Neural cell (in vitro differentiated cells): ENCODE data around the gene NR5A2. TPM values are rescaled to one million over a fixed set of nuclear protein-coding genes. Genes with fewer than 3 reads are reported as not detected.

Experiments
- H2AFZ ChIP-seq: fragments of 200-600, 300-800 bp; sonication (generic), shearing (Covaris generic); 2 replicates; pipeline ENCODE4 v1.6.0; 2014; ENCODE audit warnings: low read depth, mild to moderate bottlenecking, antibody characterized with exemption, low read length, moderate library complexity
- H3F3A ChIP-seq: fragments of 200-600 bp; shearing (Covaris generic); 2 replicates; pipeline ENCODE4 v1.6.1; 2016; ENCODE audit warnings: mild to moderate bottlenecking, moderate library complexity, mixed read lengths, antibody characterized with exemption, low read length; ENCODE audit not compliant: insufficient read depth, poor library complexity, severe bottlenecking
- H3K27ac ChIP-seq: fragments of 200-600, 300-800 bp; sonication (generic), shearing (Covaris generic); 2 replicates; pipeline ENCODE4 v1.5.1; 2014; ENCODE audit warnings: mild to moderate bottlenecking, low read length, moderate library complexity
- H3K27me3 ChIP-seq: fragments of 300-800, 200-600 bp; sonication (generic), shearing (Covaris generic); 2 replicates; pipeline ENCODE4 v1.6.0; 2014; ENCODE audit warnings: mild to moderate bottlenecking, low read depth, low read length, moderate library complexity; ENCODE audit not compliant: insufficient read depth
- H3K36me3 ChIP-seq: fragments of 300-800, 200-600 bp; sonication (generic), shearing (Covaris generic); 2 replicates; pipeline ENCODE4 v1.5.1; 2014; ENCODE audit warnings: mild to moderate bottlenecking, antibody characterized with exemption, low read length, moderate library complexity; ENCODE audit not compliant: insufficient read depth
- H3K4me2 ChIP-seq: fragments of 300-800, 200-600 bp; sonication (generic), shearing (Covaris generic); 2 replicates; pipeline ENCODE4 v1.6.0; 2014; ENCODE audit warnings: mild to moderate bottlenecking, low read length
- H3K4me3 ChIP-seq: fragments of 300-800, 200-600 bp; sonication (generic), shearing (Covaris generic); 2 replicates; pipeline ENCODE4 v1.5.1; 2014; ENCODE audit warnings: mild to moderate bottlenecking, low read length, moderate library complexity
- H3K79me2 ChIP-seq: fragments of 200-600 bp; shearing (Covaris generic); replicated peaks from 2 replicates; pipeline ENCODE4 v1.6.0; 2014; ENCODE audit warnings: mild to moderate bottlenecking, low read length, moderate library complexity; ENCODE audit not compliant: insufficient read depth
- H3K9ac ChIP-seq: fragments of 300-800, 200-600 bp; sonication (generic), shearing (Covaris generic); 2 replicates; pipeline ENCODE4 v1.6.1; 2016; ENCODE audit warnings: mild to moderate bottlenecking, low read length, mixed read lengths
- H3K9me2 ChIP-seq: fragments of 200-600 bp; shearing (Covaris generic); 2 replicates; pipeline ENCODE4 v1.6.1; 2016; ENCODE audit warnings: mild to moderate bottlenecking, low read length, mixed read lengths; ENCODE audit not compliant: insufficient read depth
- H3K9me3 ChIP-seq: fragments of 200-600, 300-800 bp; sonication (generic), shearing (Covaris generic); 2 replicates; pipeline ENCODE4 v1.6.1; 2016; ENCODE audit warnings: mild to moderate bottlenecking, mixed run types, low read length, moderate library complexity, mixed read lengths
- H4K20me1 ChIP-seq: fragments of 200-600 bp; shearing (Covaris generic); 2 replicates; pipeline ENCODE4 v1.6.1; 2016; ENCODE audit warnings: mild to moderate bottlenecking, mixed run types; ENCODE audit not compliant: insufficient read depth
- CTCF ChIP-seq: fragments of 450-650 bp; IDR thresholded peaks from 2 replicates; pipeline ENCODE4 v1.5.1; 2014; ENCODE audit warnings: antibody characterized with exemption, mild to moderate bottlenecking, moderate library complexity; ENCODE audit not compliant: poor library complexity, severe bottlenecking
- EP300 ChIP-seq: fragments of 450-650 bp; conservative IDR thresholded peaks from 2 replicates; pipeline ENCODE4 v1.6.1; 2014; ENCODE audit warnings: antibody characterized with exemption, mild to moderate bottlenecking, moderate library complexity; ENCODE audit not compliant: poor library complexity, severe bottlenecking
- EZH2 ChIP-seq: fragments of 200-600, 300-800 bp; shearing (Covaris generic), sonication (generic); IDR thresholded peaks from 2 replicates; pipeline ENCODE4 v1.6.1; 2014; ENCODE audit warnings: antibody characterized with exemption, low read length, borderline replicate concordance, mild to moderate bottlenecking; ENCODE audit not compliant: insufficient read depth, poor library complexity, severe bottlenecking
- MXI1 ChIP-seq: fragments of 450-650 bp; conservative IDR thresholded peaks from 2 replicates; pipeline ENCODE4 v1.6.1; 2014; ENCODE audit warnings: antibody characterized with exemption, mild to moderate bottlenecking; ENCODE audit not compliant: poor library complexity, severe bottlenecking
- POLR2AphosphoS5 ChIP-seq: IDR thresholded peaks from 2 replicates; pipeline ENCODE4 v1.6.1; 2012
- RAD21 ChIP-seq: fragments of 450-650 bp; conservative IDR thresholded peaks from 2 replicates; pipeline ENCODE4 v1.6.1; 2014; ENCODE audit warnings: antibody characterized with exemption, mild to moderate bottlenecking, moderate library complexity
- SMC3 ChIP-seq: fragments of 450-650 bp; conservative IDR thresholded peaks from 2 replicates; pipeline ENCODE4 v1.6.1; 2014; ENCODE audit warnings: antibody characterized with exemption, mild to moderate bottlenecking, moderate library complexity; ENCODE audit not compliant: poor library complexity
- TAF1 ChIP-seq: IDR thresholded peaks from 2 replicates; pipeline ENCODE4 v1.6.1; 2012; ENCODE audit warnings: low read depth
- polyA plus RNA-seq: library from polyadenylated mRNA; depleted of rRNA; stranded (reverse); fragments of >200 nt; gene quantifications from 2 replicates; pipeline ENCODE4 v1.2.3, GENCODE V29; 2014
- TF ChIP-seq, protein P1 (sequence below): IDR thresholded peaks from 2 replicates; pipeline ENCODE4 v1.6.1; 2012; ENCODE audit warnings: borderline replicate concordance

NR5A2 gene
- polyA plus RNA-seq, 1 donor from 2014 or later, result not detected

- Histone ChIP-seq H3K27me3 (no peaks in the 10 kb centered on the region), H2AFZ (no peak overlapping the region), H3K79me2 (no peaks in the 10 kb centered on the region), H3K36me3 (no peaks in the 10 kb centered on the region), H3K4me3 (no peak overlapping the region), H3K9me3 (no peaks in the 10 kb centered on the region), H3K27ac (no peak overlapping the region), H3F3A (no peaks in the 10 kb centered on the region), H4K20me1 (no peaks in the 10 kb centered on the region), H3K4me2 (no peak overlapping the region), H3K9ac (no peak overlapping the region), H3K9me2 (no peaks in the 10 kb centered on the region)
- TF ChIP-seq MXI1 (no peak), CTCF (no peak), RAD21 (no peak), POLR2AphosphoS5 (no peak)
- TF ChIP-seq, protein P1, sequence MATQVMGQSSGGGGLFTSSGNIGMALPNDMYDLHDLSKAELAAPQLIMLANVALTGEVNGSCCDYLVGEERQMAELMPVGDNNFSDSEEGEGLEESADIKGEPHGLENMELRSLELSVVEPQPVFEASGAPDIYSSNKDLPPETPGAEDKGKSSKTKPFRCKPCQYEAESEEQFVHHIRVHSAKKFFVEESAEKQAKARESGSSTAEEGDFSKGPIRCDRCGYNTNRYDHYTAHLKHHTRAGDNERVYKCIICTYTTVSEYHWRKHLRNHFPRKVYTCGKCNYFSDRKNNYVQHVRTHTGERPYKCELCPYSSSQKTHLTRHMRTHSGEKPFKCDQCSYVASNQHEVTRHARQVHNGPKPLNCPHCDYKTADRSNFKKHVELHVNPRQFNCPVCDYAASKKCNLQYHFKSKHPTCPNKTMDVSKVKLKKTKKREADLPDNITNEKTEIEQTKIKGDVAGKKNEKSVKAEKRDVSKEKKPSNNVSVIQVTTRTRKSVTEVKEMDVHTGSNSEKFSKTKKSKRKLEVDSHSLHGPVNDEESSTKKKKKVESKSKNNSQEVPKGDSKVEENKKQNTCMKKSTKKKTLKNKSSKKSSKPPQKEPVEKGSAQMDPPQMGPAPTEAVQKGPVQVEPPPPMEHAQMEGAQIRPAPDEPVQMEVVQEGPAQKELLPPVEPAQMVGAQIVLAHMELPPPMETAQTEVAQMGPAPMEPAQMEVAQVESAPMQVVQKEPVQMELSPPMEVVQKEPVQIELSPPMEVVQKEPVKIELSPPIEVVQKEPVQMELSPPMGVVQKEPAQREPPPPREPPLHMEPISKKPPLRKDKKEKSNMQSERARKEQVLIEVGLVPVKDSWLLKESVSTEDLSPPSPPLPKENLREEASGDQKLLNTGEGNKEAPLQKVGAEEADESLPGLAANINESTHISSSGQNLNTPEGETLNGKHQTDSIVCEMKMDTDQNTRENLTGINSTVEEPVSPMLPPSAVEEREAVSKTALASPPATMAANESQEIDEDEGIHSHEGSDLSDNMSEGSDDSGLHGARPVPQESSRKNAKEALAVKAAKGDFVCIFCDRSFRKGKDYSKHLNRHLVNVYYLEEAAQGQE, result no peak
These were observed 44.9 kb upstream of the NR5A2 start for GRCh38 chr1:199982606-199983005.

DNA sequence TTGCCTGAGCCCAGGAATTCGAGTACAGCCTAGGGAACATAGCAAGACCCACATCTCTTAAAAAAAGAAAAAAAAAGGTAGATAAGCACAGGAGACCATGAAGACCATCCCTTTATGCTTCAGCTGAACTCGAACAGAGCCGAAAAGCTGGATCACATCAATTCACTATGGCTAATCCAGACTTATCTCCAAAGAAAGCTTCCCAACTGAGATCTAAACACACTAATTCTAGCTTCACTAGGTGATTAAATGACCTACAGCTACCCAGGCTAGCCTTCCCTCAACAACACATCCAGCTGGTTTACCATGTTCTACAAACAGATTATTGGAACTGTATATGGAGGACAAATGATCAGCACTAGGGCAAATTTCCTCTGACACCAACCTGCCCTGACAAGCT, 44.0 kb upstream of the NR5A2 start:
- H3K79me2 ChIP-seq, result no peaks in the 10 kb centered on the region
- H3K4me2 ChIP-seq, result no peak overlapping the region
- H3K27me3 ChIP-seq, result no peaks in the 10 kb centered on the region
- H3K4me3 ChIP-seq, result no peak overlapping the region
- H4K20me1 ChIP-seq, result no peaks in the 10 kb centered on the region
- no peak overlapping the region for H2AFZ ChIP-seq
- no peaks in the 10 kb centered on the region for H3K9me2 ChIP-seq
- H3K9me3 ChIP-seq, result no peaks in the 10 kb centered on the region
- no peaks in the 10 kb centered on the region for H3K36me3 ChIP-seq
- H3F3A ChIP-seq, result no peaks in the 10 kb centered on the region
- H3K9ac ChIP-seq, result no peak overlapping the region
- TF ChIP-seq EZH2, result no peak
- TF ChIP-seq TAF1, result no peak
- H3K27ac ChIP-seq, result no peak overlapping the region

- H3K36me3 ChIP-seq, result no peaks in the 10 kb centered on the region
- no peak overlapping the region for H3K4me3 ChIP-seq
These were observed 32.3 kb upstream of the NR5A2 start for GRCh38 chr1:199995096-199995685.

More at GRCh38 chr1:199995096-199995685, 32.3 kb upstream of the NR5A2 start:
- no peak for TF ChIP-seq TAF1
- TF ChIP-seq RAD21, result no peak
- TF ChIP-seq SMC3, result no peak
- TF ChIP-seq CTCF, result no peak
- no peak for TF ChIP-seq POLR2AphosphoS5
- TF ChIP-seq, protein P1, result no peak
- no peak for TF ChIP-seq EZH2
- no peak for TF ChIP-seq MXI1
- TF ChIP-seq EP300, result no peak
- Histone ChIP-seq H3K4me2 (no peak overlapping the region), H3K79me2 (no peaks in the 10 kb centered on the region), H3K27ac (no peak overlapping the region), H3F3A (no peaks in the 10 kb centered on the region), H2AFZ (no peak overlapping the region), H4K20me1 (no peaks in the 10 kb centered on the region), H3K9ac (no peak overlapping the region), H3K27me3 (no peaks in the 10 kb centered on the region), H3K9me2 (no peaks in the 10 kb centered on the region), H3K9me3 (no peaks in the 10 kb centered on the region)
